Right cardiac atrium (tissue), 5 donors: ENCODE measurements around the gene COL16A1. TPM values are rescaled to one million over a fixed set of nuclear protein-coding genes. Genes with fewer than 3 reads are reported as not detected.

ENCODE experiments used
- ATAC-seq, 2 donors: fragments of 200-7000 bp; cut with Tn5 transposase; one replicate each; pipeline versions ENCODE4 v1.8.0 to v1.9.1; 2020; ENCODE audit warnings: moderate library complexity in 2 of 2, mild to moderate bottlenecking in 1 of 2
- DNase-seq, 3 donors: peaks; one replicate each; pipeline ENCODE4 v3.0.0-alpha.2; 2020
- H3K27ac ChIP-seq: one replicate; pipeline ENCODE4 v1.5.1; 2013; ENCODE audit warnings: mild to moderate bottlenecking, low read length, control low read depth, moderate library complexity
- H3K27me3 ChIP-seq: one replicate; pipeline ENCODE4 v1.6.1; 2013; ENCODE audit not compliant: control insufficient read depth, insufficient read depth
- H3K4me1 ChIP-seq: one replicate; pipeline ENCODE4 v1.6.1; 2013; ENCODE audit warnings: low read length; ENCODE audit not compliant: control insufficient read depth, insufficient read depth
- H3K4me3 ChIP-seq: one replicate; pipeline ENCODE4 v1.5.1; 2013; ENCODE audit warnings: low read length, control low read depth
- H3K9me3 ChIP-seq: one replicate; pipeline ENCODE4 v1.6.1; 2013; ENCODE audit warnings: low read length; ENCODE audit not compliant: control insufficient read depth
- WGBS: extraction: QIAGEN DNeasy Blood & Tissue Kit; methylation state at CpG from one replicate; pipeline ENCODE4 v1.1.7; 2013; 5-methylcytosine and 5-hydroxymethylcytosine counted together
- intact Hi-C, 4 donors: fragments of 100-400 bp; cut with DNase I; formaldehyde crosslinking; loops; one replicate each; pipeline versions ENCODE4 v1.11.0 to v1.14.0; 2022 to 2023
- polyA plus RNA-seq: library from polyadenylated mRNA; stranded (reverse); fragments of 200-250 nt; gene quantifications from one replicate; pipeline ENCODE4 v1.2.3, GENCODE V29; 2013
- total RNA-seq, 4 donors: library from RNA; stranded (reverse); fragmentation: NEBNext Ultra II Directional; extraction: Animal tissue kit (Norgen Biotek cat#: 25700); gene quantifications; one replicate each; pipeline ENCODE4 v1.2.1, GENCODE V29; 2021
- donor health status: healthy with polysubstance abuse.
- donor health status: DM: no; HTN: yes; CAD: no.
- donor health status: DM: no; HTN: no; CAD: no.
- donor health status: DM: no; HTN: yes; CAD: no; lungs with severe emphysema.
- donor health status: DM: yes; HTN: yes; CAD: no.

The COL16A1 gene
- total and polyA plus RNA-seq, 5 donors, result 37.4 to 50.5 (median 50.3) TPM

GRCh38 chr1:31609514-31610118 lies 94.2 kb downstream of the COL16A1 start:
- ATAC-seq, result no peak
- H3K4me1 ChIP-seq, result peaks cover 5% of the 10 kb centered on the region
- no peak overlapping the region for H3K27ac ChIP-seq
- no peaks in the 10 kb centered on the region for H3K9me3 ChIP-seq
- no peak overlapping the region for H3K4me3 ChIP-seq
- DNase-seq, result no peak
- intact Hi-C loops, result loop anchor here in 1 of 4 donors (10.0 kb wide), 1 partner anchor 45 kb away; no protein-coding TSS in a partner anchor
- no peaks in the 10 kb centered on the region for H3K27me3 ChIP-seq
- 25% methylated on average over 1 of the region's 1 CpG for WGBS

- no peaks in the 10 kb centered on the region for H3K4me1 ChIP-seq
- H3K27ac ChIP-seq, result no peak overlapping the region
- H3K9me3 ChIP-seq, result no peaks in the 10 kb centered on the region
- 75% methylated on average over 5 of the region's 5 CpGs for WGBS
- ATAC-seq (no peak), DNase-seq (no peak)
- intact Hi-C loops, result no loop called here
- no peaks in the 10 kb centered on the region for H3K27me3 ChIP-seq
- H3K4me3 ChIP-seq, result no peak overlapping the region
These were observed 96.5 kb downstream of the COL16A1 start for GRCh38 chr1:31607360-31607759.

GRCh38 chr1:31605908-31606427 lies 97.8 kb downstream of the COL16A1 start:
- Histone ChIP-seq H3K27me3 (no peaks in the 10 kb centered on the region), H3K9me3 (no peaks in the 10 kb centered on the region), H3K4me3 (no peak overlapping the region), H3K27ac (no peak overlapping the region), H3K4me1 (no peaks in the 10 kb centered on the region)
- DNase-seq (no peak), ATAC-seq (no peak)
- intact Hi-C loops, result no loop called here
- 87% methylated on average over 4 of the region's 4 CpGs for WGBS

Other genes with a start within 250 kb of the COL16A1 start
- gene TINAGL1, start 127.5 kb downstream of the COL16A1 start, total RNA-seq, result 100 to 1,000 TPM in 3 of 4 donors, 10 to 100 TPM in 1; 94.7 to 141 (median 122) TPM
- gene TINAGL1, start 127.5 kb downstream of the COL16A1 start, polyA plus RNA-seq, result 186 TPM
- under 1 TPM in 2 of 4 donors, not detected in 2; 0.14 to 0.37 TPM for gene HCRTR1, start 86.3 kb downstream of the COL16A1 start, total RNA-seq
- 0.18 TPM for gene HCRTR1, start 86.3 kb downstream of the COL16A1 start, polyA plus RNA-seq
- gene PEF1, start 59.1 kb downstream of the COL16A1 start, total RNA-seq, result 10 to 100 TPM; 38.6 to 46.0 (median 42.2) TPM
- 47.7 TPM for gene PEF1, start 59.1 kb downstream of the COL16A1 start, polyA plus RNA-seq
- gene ADGRB2, start 60.3 kb upstream of the COL16A1 start, total RNA-seq, result 10 to 100 TPM; 11.8 to 14.8 (median 13.1) TPM
- gene ADGRB2, start 60.3 kb upstream of the COL16A1 start, polyA plus RNA-seq, result 18.2 TPM
- gene SPOCD1, start 112.0 kb upstream of the COL16A1 start, total RNA-seq, result under 1 TPM in 3 of 4 donors, not detected in 1; 0.15 to 0.25 (median 0.17) TPM
- 0.09 TPM for gene SPOCD1, start 112.0 kb upstream of the COL16A1 start, polyA plus RNA-seq
- gene PTP4A2, start 234.4 kb upstream of the COL16A1 start, total RNA-seq, result 100 to 1,000 TPM; 369 to 558 (median 421) TPM
- gene PTP4A2, start 234.4 kb upstream of the COL16A1 start, polyA plus RNA-seq, result 158 TPM